Activated CD8-positive, alpha-beta T cell treated with anti-CD3 and anti-CD28 coated beads for 36 hours (primary cell): ENCODE results near the gene CBX4. TPM values are rescaled to one million over a fixed set of nuclear protein-coding genes. Genes with fewer than 3 reads are reported as not detected.

Source experiments
- ATAC-seq: fragments of 200-7000 bp; cut with Tn5 transposase; one replicate; pipeline ENCODE4 v1.10.0; 2021; ENCODE audit warnings: mild to moderate bottlenecking, moderate library complexity
- CTCF ChIA-PET: fragments of 350-600 bp; sonication (Branson Sonifier 250); formaldehyde crosslinking; loops from one replicate; lab custom pipeline; 2021; ENCODE audit warnings: antibody characterized with exemption; lab: Charles Lee
- POLR2A ChIA-PET: fragments of 350-600 bp; sonication (Branson Sonifier 250); formaldehyde crosslinking; loops from one replicate; lab custom pipeline; 2021; ENCODE audit warnings: antibody characterized with exemption; lab: Charles Lee
- DNase-seq: peaks from one replicate; pipeline ENCODE4 v3.0.0-alpha.2; 2020
- H3K27ac Mint-ChIP-seq: one replicate; pipeline ENCODE4 v1.8.0; 2021; ENCODE audit warnings: mild to moderate bottlenecking, mixed read lengths
- H3K27me3 Mint-ChIP-seq: one replicate; pipeline ENCODE4 v1.8.0; 2021; ENCODE audit warnings: mixed read lengths
- H3K36me3 Mint-ChIP-seq: one replicate; pipeline ENCODE4 v1.8.0; 2021; ENCODE audit warnings: low read depth, mixed read lengths
- H3K4me1 Mint-ChIP-seq: one replicate; pipeline ENCODE4 v1.8.0; 2021; ENCODE audit warnings: low read depth, mixed read lengths
- H3K4me3 Mint-ChIP-seq: one replicate; pipeline ENCODE4 v1.8.0; 2021; ENCODE audit warnings: mild to moderate bottlenecking, moderate library complexity, mixed read lengths
- H3K9me3 Mint-ChIP-seq: one replicate; pipeline ENCODE4 v1.8.0; 2021; ENCODE audit warnings: mixed read lengths
- CTCF ChIP-seq: fragments of 200-600 bp; IDR thresholded peaks from one replicate; pipeline ENCODE4 v1.8.0; 2022; ENCODE audit warnings: antibody characterized with exemption, mild to moderate bottlenecking
- intact Hi-C: fragments of 100-400 bp; cut with micrococcal nuclease; formaldehyde crosslinking; loops from one replicate; pipeline ENCODE4 v1.10.0; 2022
- total RNA-seq, 2 experiments: library from RNA; stranded (reverse); gene quantifications; one replicate each; pipeline ENCODE4 v1.2.3, GENCODE V29; 2021

The CBX4 gene
- total RNA-seq, 2 experiments from 2014 or later, result 23.9 to 28.0 TPM

DNA sequence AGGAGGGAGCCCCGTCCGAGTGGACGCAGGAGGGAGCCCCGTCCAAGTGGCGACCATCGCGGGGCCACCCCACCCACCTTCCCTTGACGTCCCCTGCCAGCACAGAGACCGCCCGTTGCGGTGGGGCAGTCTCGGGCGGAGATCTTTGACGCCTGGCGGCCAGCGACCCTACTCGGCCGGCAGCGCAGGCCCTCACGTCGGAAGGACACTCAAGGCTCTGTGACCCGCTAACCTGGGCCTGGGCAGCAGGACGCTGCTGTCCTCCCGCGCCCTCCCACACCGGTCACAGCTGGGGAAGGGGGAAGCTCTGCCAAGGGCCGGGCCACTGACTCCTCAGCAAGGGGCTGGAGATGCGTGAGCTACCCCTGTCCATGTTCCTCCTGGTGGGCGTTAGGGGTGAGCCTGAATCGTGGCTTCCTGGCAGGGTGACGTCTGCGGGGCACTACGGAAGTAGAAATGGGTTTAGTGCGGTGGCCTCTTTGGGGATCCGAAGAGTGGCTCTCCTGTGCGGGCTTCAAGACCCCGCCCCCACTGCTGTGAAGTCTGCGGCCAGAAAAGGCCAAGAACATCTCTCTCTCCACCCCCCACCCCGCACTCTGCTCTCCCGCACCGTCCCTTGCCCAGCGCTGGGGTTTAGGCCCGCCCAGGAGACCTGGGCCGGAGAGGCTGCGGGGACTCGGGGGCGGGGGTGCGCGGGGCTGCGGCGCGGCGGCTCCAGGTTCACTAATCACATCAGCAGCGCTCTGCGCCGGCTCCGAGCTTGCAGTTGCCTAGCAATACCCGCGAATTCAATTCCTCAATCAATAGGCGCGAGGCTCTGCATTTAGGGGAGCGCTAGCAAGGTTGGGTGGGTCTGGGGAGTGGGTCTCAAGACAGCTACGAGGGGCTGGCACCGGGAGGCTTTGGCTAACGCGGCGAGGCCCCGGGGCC, 48.2 kb downstream of the CBX4 start:
- no peak for DNase-seq
- peaks cover 42% of the 10 kb centered on the region for H3K27me3 Mint-ChIP-seq
- no peaks in the 10 kb centered on the region for H3K9me3 Mint-ChIP-seq
- H3K4me3 Mint-ChIP-seq, result no peak overlapping the region
- peaks cover 3% of the 10 kb centered on the region for H3K36me3 Mint-ChIP-seq
- no peak for ATAC-seq
- intact Hi-C loops, result no loop called here
- H3K4me1 Mint-ChIP-seq, result peaks cover 11% of the 10 kb centered on the region
- H3K27ac Mint-ChIP-seq, result no peak overlapping the region
- ChIA-PET CTCF (interaction anchor here (1.0 to 2.0 kb wide), 5 partner anchors 17 to 203 kb away, joined by 3 to 6 read pairs (median 5); no protein-coding TSS in a partner anchor), POLR2A (interaction anchor here (1.2 to 1.8 kb wide), 3 partner anchors 10 to 131 kb away, joined by 3 to 4 read pairs (median 4); no protein-coding TSS in a partner anchor)
- TF ChIP-seq CTCF, result no peak

DNA sequence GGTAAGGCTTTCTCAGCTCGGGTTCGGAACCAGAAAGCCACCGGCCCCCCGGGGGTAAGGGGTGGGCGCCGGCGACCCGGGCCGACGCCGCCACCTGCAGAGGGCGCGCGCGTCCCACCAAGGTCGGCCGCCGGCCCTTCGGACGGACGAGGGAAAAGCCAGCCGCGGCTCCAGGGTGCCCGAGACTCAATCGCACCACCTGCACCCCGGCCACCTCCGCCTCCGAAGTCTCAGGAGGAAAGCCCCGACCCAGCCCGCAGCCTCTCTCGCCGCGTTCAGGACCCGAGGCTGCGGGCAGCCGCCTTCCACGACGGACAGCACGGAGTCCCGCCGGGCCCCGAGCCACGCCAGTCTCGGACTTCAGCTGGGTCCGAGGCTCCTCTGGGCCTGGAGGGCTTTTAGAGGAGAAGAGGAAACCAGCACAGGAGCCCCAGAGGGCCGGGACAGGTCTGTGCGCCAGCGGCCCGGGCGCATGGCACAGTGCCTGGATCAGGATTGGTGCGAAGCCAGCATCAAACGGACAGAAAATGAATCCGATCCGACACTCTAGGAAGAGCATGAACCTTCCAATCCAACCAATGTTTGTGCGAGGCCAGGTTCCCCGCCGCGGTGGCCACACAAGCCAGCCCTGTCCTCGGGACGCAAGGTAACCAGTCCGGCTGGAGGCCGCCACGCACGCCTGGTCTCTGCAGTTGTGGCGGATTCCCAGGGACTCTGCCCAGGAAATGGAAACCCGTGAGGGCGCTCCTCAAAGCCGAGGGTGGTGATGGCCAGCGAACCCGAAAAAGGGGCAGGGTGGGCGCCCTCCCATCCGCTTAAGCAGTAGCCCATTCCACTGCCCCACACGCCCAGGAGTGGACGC, 49.1 kb downstream of the CBX4 start:
- Mint-ChIP-seq H3K27me3 (peaks cover 44% of the 10 kb centered on the region), H3K9me3 (no peaks in the 10 kb centered on the region), H3K27ac (no peak overlapping the region), H3K36me3 (no peaks in the 10 kb centered on the region), H3K4me1 (peaks cover 7% of the 10 kb centered on the region), H3K4me3 (no peak overlapping the region)
- ChIA-PET POLR2A (interaction anchor here (1.2 to 1.8 kb wide), 3 partner anchors 11 to 132 kb away, joined by 3 to 4 read pairs (median 4); no protein-coding TSS in a partner anchor), CTCF (interaction anchor here (0.7 to 2.0 kb wide), 17 partner anchors 10 to 204 kb away, joined by 3 to 14 read pairs (median 5); no protein-coding TSS in a partner anchor)
- ATAC-seq (peak; percentile 57), DNase-seq (no peak)
- peak; percentile 97 for TF ChIP-seq CTCF
- intact Hi-C loops, result no loop called here

DNA sequence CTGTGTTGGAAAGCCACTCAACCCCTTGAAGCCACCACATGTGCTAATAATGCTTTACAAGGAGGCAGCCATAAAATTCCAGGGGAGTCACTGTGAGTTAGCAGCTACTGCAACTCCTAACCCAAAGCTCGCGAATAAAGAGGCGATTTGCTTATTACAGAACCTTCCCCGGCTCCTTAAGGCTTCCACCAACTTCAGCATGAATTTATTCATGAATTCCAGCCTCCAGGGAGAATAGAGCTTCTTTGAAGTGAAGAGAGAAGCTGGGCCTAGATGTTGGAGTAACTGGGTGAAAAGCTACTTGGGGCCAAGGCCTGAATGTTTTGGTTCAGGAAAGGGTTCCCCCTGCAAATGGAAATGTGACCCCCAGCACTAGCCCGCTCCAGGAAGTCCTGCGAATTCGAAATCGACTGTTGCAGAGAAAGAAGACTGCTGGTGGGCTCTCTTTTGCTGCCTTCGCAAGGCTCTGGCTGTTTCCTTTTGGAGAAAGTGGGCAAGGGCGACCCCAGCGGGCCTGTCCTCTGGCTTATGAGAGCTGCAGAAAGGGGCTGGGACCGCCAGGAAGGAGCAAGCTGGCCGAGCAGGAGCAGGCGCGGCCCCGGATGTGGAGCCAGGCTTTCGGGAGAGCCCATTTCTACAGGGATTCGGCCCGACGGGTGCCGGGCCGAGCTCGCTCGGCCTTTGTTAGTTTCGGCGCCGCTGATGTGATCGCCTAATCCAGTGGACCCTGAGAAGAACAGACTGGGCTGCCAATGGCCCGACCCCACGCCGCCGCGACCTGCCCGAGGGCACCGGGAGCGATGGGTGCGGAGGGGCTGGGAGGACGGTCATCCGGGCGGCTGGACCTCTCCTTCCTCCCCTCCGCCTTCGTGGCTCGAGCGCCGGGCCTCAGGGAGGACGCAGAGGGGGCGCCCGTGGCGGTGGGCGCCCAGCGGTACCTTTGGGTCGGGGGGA, 50.0 kb downstream of the CBX4 start:
- DNase-seq (no peak), ATAC-seq (no peak)
- Mint-ChIP-seq H3K4me1 (peaks cover 7% of the 10 kb centered on the region), H3K36me3 (no peaks in the 10 kb centered on the region), H3K27ac (no peak overlapping the region), H3K27me3 (peaks cover 44% of the 10 kb centered on the region), H3K9me3 (no peaks in the 10 kb centered on the region), H3K4me3 (no peak overlapping the region)
- ChIA-PET CTCF (interaction anchor here (0.6 to 2.0 kb wide), 23 partner anchors 9 to 219 kb away, joined by 3 to 14 read pairs (median 4); no protein-coding TSS in a partner anchor), POLR2A (interaction anchor here (1.8 kb wide), 1 partner anchor 12 kb away, joined by 4 read pairs; no protein-coding TSS in a partner anchor)
- TF ChIP-seq CTCF, result no peak
- intact Hi-C loops, result no loop called here

GRCh38 chr17:79788455-79788854, 50.8 kb downstream of the CBX4 start:
- H3K36me3 Mint-ChIP-seq, result peaks cover 2% of the 10 kb centered on the region
- POLR2A ChIA-PET, result no interaction called here
- H3K4me1 Mint-ChIP-seq, result peaks cover 7% of the 10 kb centered on the region
- H3K9me3 Mint-ChIP-seq, result no peaks in the 10 kb centered on the region
- no peak overlapping the region for H3K27ac Mint-ChIP-seq
- no peak overlapping the region for H3K4me3 Mint-ChIP-seq
- CTCF ChIA-PET, result interaction anchor here (0.9 to 2.0 kb wide), 11 partner anchors 8 to 183 kb away, joined by 3 to 14 read pairs (median 5); no protein-coding TSS in a partner anchor
- DNase-seq (no peak), ATAC-seq (no peak)
- peaks cover 41% of the 10 kb centered on the region for H3K27me3 Mint-ChIP-seq
- intact Hi-C loops, result no loop called here
- no peak for TF ChIP-seq CTCF
